Neural cell (in vitro differentiated cells): ENCODE measurements around the gene ANKRD35. TPM values are rescaled to one million over a fixed set of nuclear protein-coding genes. Genes with fewer than 3 reads are reported as not detected.

Source experiments
- H2AFZ ChIP-seq: fragments of 200-600, 300-800 bp; sonication (generic), shearing (Covaris generic); 2 replicates; pipeline ENCODE4 v1.6.0; 2014; ENCODE audit warnings: low read depth, mild to moderate bottlenecking, antibody characterized with exemption, low read length, moderate library complexity
- H3F3A ChIP-seq: fragments of 200-600 bp; shearing (Covaris generic); 2 replicates; pipeline ENCODE4 v1.6.1; 2016; ENCODE audit warnings: mild to moderate bottlenecking, moderate library complexity, mixed read lengths, antibody characterized with exemption, low read length; ENCODE audit not compliant: insufficient read depth, poor library complexity, severe bottlenecking
- H3K27ac ChIP-seq: fragments of 200-600, 300-800 bp; sonication (generic), shearing (Covaris generic); 2 replicates; pipeline ENCODE4 v1.5.1; 2014; ENCODE audit warnings: mild to moderate bottlenecking, low read length, moderate library complexity
- H3K27me3 ChIP-seq: fragments of 300-800, 200-600 bp; sonication (generic), shearing (Covaris generic); 2 replicates; pipeline ENCODE4 v1.6.0; 2014; ENCODE audit warnings: mild to moderate bottlenecking, low read depth, low read length, moderate library complexity; ENCODE audit not compliant: insufficient read depth
- H3K36me3 ChIP-seq: fragments of 300-800, 200-600 bp; sonication (generic), shearing (Covaris generic); 2 replicates; pipeline ENCODE4 v1.5.1; 2014; ENCODE audit warnings: mild to moderate bottlenecking, antibody characterized with exemption, low read length, moderate library complexity; ENCODE audit not compliant: insufficient read depth
- H3K4me2 ChIP-seq: fragments of 300-800, 200-600 bp; sonication (generic), shearing (Covaris generic); 2 replicates; pipeline ENCODE4 v1.6.0; 2014; ENCODE audit warnings: mild to moderate bottlenecking, low read length
- H3K4me3 ChIP-seq: fragments of 300-800, 200-600 bp; sonication (generic), shearing (Covaris generic); 2 replicates; pipeline ENCODE4 v1.5.1; 2014; ENCODE audit warnings: mild to moderate bottlenecking, low read length, moderate library complexity
- H3K79me2 ChIP-seq: fragments of 200-600 bp; shearing (Covaris generic); replicated peaks from 2 replicates; pipeline ENCODE4 v1.6.0; 2014; ENCODE audit warnings: mild to moderate bottlenecking, low read length, moderate library complexity; ENCODE audit not compliant: insufficient read depth
- H3K9ac ChIP-seq: fragments of 300-800, 200-600 bp; sonication (generic), shearing (Covaris generic); 2 replicates; pipeline ENCODE4 v1.6.1; 2016; ENCODE audit warnings: mild to moderate bottlenecking, low read length, mixed read lengths
- H3K9me2 ChIP-seq: fragments of 200-600 bp; shearing (Covaris generic); 2 replicates; pipeline ENCODE4 v1.6.1; 2016; ENCODE audit warnings: mild to moderate bottlenecking, low read length, mixed read lengths; ENCODE audit not compliant: insufficient read depth
- H3K9me3 ChIP-seq: fragments of 200-600, 300-800 bp; sonication (generic), shearing (Covaris generic); 2 replicates; pipeline ENCODE4 v1.6.1; 2016; ENCODE audit warnings: mild to moderate bottlenecking, mixed run types, low read length, moderate library complexity, mixed read lengths
- H4K20me1 ChIP-seq: fragments of 200-600 bp; shearing (Covaris generic); 2 replicates; pipeline ENCODE4 v1.6.1; 2016; ENCODE audit warnings: mild to moderate bottlenecking, mixed run types; ENCODE audit not compliant: insufficient read depth
- CTCF ChIP-seq: fragments of 450-650 bp; IDR thresholded peaks from 2 replicates; pipeline ENCODE4 v1.5.1; 2014; ENCODE audit warnings: antibody characterized with exemption, mild to moderate bottlenecking, moderate library complexity; ENCODE audit not compliant: poor library complexity, severe bottlenecking
- EP300 ChIP-seq: fragments of 450-650 bp; conservative IDR thresholded peaks from 2 replicates; pipeline ENCODE4 v1.6.1; 2014; ENCODE audit warnings: antibody characterized with exemption, mild to moderate bottlenecking, moderate library complexity; ENCODE audit not compliant: poor library complexity, severe bottlenecking
- EZH2 ChIP-seq: fragments of 200-600, 300-800 bp; shearing (Covaris generic), sonication (generic); IDR thresholded peaks from 2 replicates; pipeline ENCODE4 v1.6.1; 2014; ENCODE audit warnings: antibody characterized with exemption, low read length, borderline replicate concordance, mild to moderate bottlenecking; ENCODE audit not compliant: insufficient read depth, poor library complexity, severe bottlenecking
- MXI1 ChIP-seq: fragments of 450-650 bp; conservative IDR thresholded peaks from 2 replicates; pipeline ENCODE4 v1.6.1; 2014; ENCODE audit warnings: antibody characterized with exemption, mild to moderate bottlenecking; ENCODE audit not compliant: poor library complexity, severe bottlenecking
- POLR2AphosphoS5 ChIP-seq: IDR thresholded peaks from 2 replicates; pipeline ENCODE4 v1.6.1; 2012
- RAD21 ChIP-seq: fragments of 450-650 bp; conservative IDR thresholded peaks from 2 replicates; pipeline ENCODE4 v1.6.1; 2014; ENCODE audit warnings: antibody characterized with exemption, mild to moderate bottlenecking, moderate library complexity
- SMC3 ChIP-seq: fragments of 450-650 bp; conservative IDR thresholded peaks from 2 replicates; pipeline ENCODE4 v1.6.1; 2014; ENCODE audit warnings: antibody characterized with exemption, mild to moderate bottlenecking, moderate library complexity; ENCODE audit not compliant: poor library complexity
- TAF1 ChIP-seq: IDR thresholded peaks from 2 replicates; pipeline ENCODE4 v1.6.1; 2012; ENCODE audit warnings: low read depth
- polyA plus RNA-seq: library from polyadenylated mRNA; depleted of rRNA; stranded (reverse); fragments of >200 nt; gene quantifications from 2 replicates; pipeline ENCODE4 v1.2.3, GENCODE V29; 2014
- TF ChIP-seq, protein P1 (sequence below): IDR thresholded peaks from 2 replicates; pipeline ENCODE4 v1.6.1; 2012; ENCODE audit warnings: borderline replicate concordance

Gene ANKRD35
- polyA plus RNA-seq, 1 donor from 2014 or later, result not detected

DNA sequence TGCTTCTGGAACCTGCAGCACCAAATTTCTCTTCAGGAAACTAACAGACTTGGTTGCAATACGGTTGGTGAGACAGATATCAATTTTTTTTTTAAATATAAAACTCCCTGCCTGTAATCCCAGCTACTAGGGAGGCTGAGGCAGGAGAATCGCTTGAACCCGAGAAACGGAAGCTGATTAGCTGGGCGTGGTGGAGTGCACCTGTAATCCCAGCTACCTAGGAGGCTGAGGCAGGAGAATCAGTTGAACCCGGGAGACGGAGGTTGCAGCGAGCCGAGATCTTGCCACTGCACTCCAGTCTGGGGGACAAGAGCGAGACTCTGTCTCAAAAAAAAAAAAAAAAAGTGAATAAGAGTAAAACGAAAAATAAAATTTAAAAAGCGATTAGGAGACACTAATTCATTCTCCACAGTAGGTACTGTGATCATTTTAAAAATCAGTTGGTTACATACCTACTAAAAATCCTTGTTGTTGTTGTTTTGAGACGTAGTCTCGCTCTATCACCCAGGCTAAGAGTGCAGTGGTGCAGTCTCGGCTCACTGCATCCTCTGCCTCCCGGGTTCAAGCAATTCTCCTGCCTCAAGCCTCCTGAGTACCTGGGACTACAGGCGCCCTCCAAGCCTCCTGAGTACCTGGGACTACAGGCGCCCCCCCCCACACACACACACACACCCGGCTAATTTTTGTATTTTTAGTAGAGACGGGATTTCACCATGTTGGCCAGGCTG lies 42.4 kb upstream of the ANKRD35 start (continued):
- no peak for TF ChIP-seq EZH2

GRCh38 chr1:145927063-145927886 lies 41.6 kb upstream of the ANKRD35 start, which contains the start of gene RBM8A:
RBM8A (minus strand) TSS chr1:145927484; CDS start chr1:145927426, 58 bp downstream.
- Histone ChIP-seq H3K9me3 (no peaks in the 10 kb centered on the region), H4K20me1 (no peaks in the 10 kb centered on the region), H3K27ac (peak within 1 kb of the TSS; percentile 97), H3K9me2 (no peaks in the 10 kb centered on the region), H3K27me3 (no peaks in the 10 kb centered on the region), H2AFZ (peak within 1 kb of the TSS; percentile 58), H3K79me2 (peaks cover 11% of the 10 kb centered on the region), H3K36me3 (no peaks in the 10 kb centered on the region), H3F3A (no peaks in the 10 kb centered on the region), H3K4me3 (peak within 1 kb of the TSS; percentile 70), H3K4me2 (peak within 1 kb of the TSS; percentile 93), H3K9ac (peak within 1 kb of the TSS; percentile 84)
- TF ChIP-seq EZH2 (no peak), EP300 (peak; percentile 67), SMC3 (peak; percentile 77), CTCF (peak; percentile 95), TAF1 (peak; percentile 92), MXI1 (peak; percentile 96), POLR2AphosphoS5 (peak; percentile 97), RAD21 (peak; percentile 65)
- TF ChIP-seq, protein P1, sequence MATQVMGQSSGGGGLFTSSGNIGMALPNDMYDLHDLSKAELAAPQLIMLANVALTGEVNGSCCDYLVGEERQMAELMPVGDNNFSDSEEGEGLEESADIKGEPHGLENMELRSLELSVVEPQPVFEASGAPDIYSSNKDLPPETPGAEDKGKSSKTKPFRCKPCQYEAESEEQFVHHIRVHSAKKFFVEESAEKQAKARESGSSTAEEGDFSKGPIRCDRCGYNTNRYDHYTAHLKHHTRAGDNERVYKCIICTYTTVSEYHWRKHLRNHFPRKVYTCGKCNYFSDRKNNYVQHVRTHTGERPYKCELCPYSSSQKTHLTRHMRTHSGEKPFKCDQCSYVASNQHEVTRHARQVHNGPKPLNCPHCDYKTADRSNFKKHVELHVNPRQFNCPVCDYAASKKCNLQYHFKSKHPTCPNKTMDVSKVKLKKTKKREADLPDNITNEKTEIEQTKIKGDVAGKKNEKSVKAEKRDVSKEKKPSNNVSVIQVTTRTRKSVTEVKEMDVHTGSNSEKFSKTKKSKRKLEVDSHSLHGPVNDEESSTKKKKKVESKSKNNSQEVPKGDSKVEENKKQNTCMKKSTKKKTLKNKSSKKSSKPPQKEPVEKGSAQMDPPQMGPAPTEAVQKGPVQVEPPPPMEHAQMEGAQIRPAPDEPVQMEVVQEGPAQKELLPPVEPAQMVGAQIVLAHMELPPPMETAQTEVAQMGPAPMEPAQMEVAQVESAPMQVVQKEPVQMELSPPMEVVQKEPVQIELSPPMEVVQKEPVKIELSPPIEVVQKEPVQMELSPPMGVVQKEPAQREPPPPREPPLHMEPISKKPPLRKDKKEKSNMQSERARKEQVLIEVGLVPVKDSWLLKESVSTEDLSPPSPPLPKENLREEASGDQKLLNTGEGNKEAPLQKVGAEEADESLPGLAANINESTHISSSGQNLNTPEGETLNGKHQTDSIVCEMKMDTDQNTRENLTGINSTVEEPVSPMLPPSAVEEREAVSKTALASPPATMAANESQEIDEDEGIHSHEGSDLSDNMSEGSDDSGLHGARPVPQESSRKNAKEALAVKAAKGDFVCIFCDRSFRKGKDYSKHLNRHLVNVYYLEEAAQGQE, result peak; percentile 92
